ENCODE measurements around the gene NPHP4.
A peak's percentile ranks its signal among the peaks of the same experiment; 100 is the strongest.

- TF ChIP-seq POLR2AphosphoS5 (IDR thresholded peaks at IDR 0.05) (no peak), CTCF (IDR thresholded peaks at IDR 0.05) (peak; percentile 48 to 76 (median 70))
These were observed 16.9 kb downstream of the NPHP4 start for GRCh38 chr1:5975133-5975880.

Data from transverse colon (tissue), 4 donors.